CD4-positive, alpha-beta T cell (primary cell): ENCODE measurements around the gene IL1RAPL2. TPM values are rescaled to one million over a fixed set of nuclear protein-coding genes. Genes with fewer than 3 reads are reported as not detected.

Experiments
- ATAC-seq: fragments of 200-7000 bp; cut with Tn5 transposase; one replicate; pipeline ENCODE4 v1.10.0; 2022; ENCODE audit warnings: mild to moderate bottlenecking; ENCODE audit not compliant: poor library complexity
- CTCF ChIA-PET: fragments of 350-600 bp; sonication (Branson Sonifier 250); formaldehyde crosslinking; loops from one replicate; lab custom pipeline; 2021; ENCODE audit warnings: antibody characterized with exemption, inconsistent platforms; lab: Charles Lee
- POLR2A ChIA-PET: fragments of 350-600 bp; sonication (Branson Sonifier 250); formaldehyde crosslinking; loops from one replicate; lab custom pipeline; 2021; ENCODE audit warnings: antibody characterized with exemption, inconsistent platforms; lab: Charles Lee
- DNase-seq, 14 experiments: peaks; one replicate each; pipeline ENCODE4 v3.0.0-alpha.2; 2013 to 2020; ENCODE audit warnings: mixed read lengths in 2 of 14
- H3K27ac ChIP-seq, 2 donors: one replicate each; pipeline versions ENCODE4 v1.5.1 to v1.7.0; 2013; ENCODE audit warnings: low read length in 2 of 2, low read depth in 1 of 2, mild to moderate bottlenecking in 1 of 2
- H3K27me3 ChIP-seq, 2 experiments: 1 replicate in 1 of 2; 2 replicates in 1 of 2; pipeline versions ENCODE4 v1.6.1 to v1.7.0; 2013; ENCODE audit warnings: low read length in 2 of 2, control low read depth in 1 of 2, mild to moderate bottlenecking in 1 of 2, moderate library complexity in 1 of 2; ENCODE audit not compliant: insufficient read depth in 2 of 2, control insufficient read depth in 1 of 2
- H3K36me3 ChIP-seq: one replicate; pipeline ENCODE4 v1.6.1; 2013; ENCODE audit warnings: low read length, control low read depth; ENCODE audit not compliant: insufficient read depth
- H3K4me1 ChIP-seq: one replicate; pipeline ENCODE4 v1.6.1; 2013; ENCODE audit warnings: low read length, control low read depth; ENCODE audit not compliant: insufficient read depth
- H3K4me3 ChIP-seq: one replicate; pipeline ENCODE4 v1.5.1; 2013; ENCODE audit warnings: mild to moderate bottlenecking, low read length, moderate library complexity
- H3K9me3 ChIP-seq, 2 experiments: 1 replicate in 1 of 2; 2 replicates in 1 of 2; pipeline versions ENCODE4 v1.6.1 to v1.7.0; 2013; ENCODE audit warnings: low read length in 2 of 2, mild to moderate bottlenecking in 2 of 2, control low read depth in 1 of 2, moderate library complexity in 1 of 2; ENCODE audit not compliant: control insufficient read depth in 1 of 2, insufficient read depth in 1 of 2
- H3K27ac Mint-ChIP-seq: one replicate; pipeline ENCODE4 v1.8.0; 2020; ENCODE audit warnings: mixed read lengths
- H3K27me3 Mint-ChIP-seq: one replicate; pipeline ENCODE4 v1.8.0; 2021; ENCODE audit warnings: mixed read lengths
- H3K36me3 Mint-ChIP-seq: one replicate; pipeline ENCODE4 v1.8.0; 2021; ENCODE audit warnings: low read depth, mixed read lengths
- H3K4me1 Mint-ChIP-seq: one replicate; pipeline ENCODE4 v1.8.0; 2021; ENCODE audit warnings: low read depth, mixed read lengths
- H3K4me3 Mint-ChIP-seq: one replicate; pipeline ENCODE4 v1.8.0; 2020; ENCODE audit warnings: mild to moderate bottlenecking, mixed read lengths
- H3K9me3 Mint-ChIP-seq: one replicate; pipeline ENCODE4 v1.8.0; 2020; ENCODE audit warnings: mixed read lengths
- CTCF ChIP-seq: fragments of 200-600 bp; IDR thresholded peaks from one replicate; pipeline ENCODE4 v1.8.0; 2022; ENCODE audit warnings: antibody characterized with exemption, mild to moderate bottlenecking
- intact Hi-C, 2 experiments: fragments of 100-400 bp; cut with DNase I in 1 of 2; cut with micrococcal nuclease in 1 of 2; formaldehyde crosslinking; loops; one replicate each; pipeline versions ENCODE4 v1.15.1 to v1.9.0; 2023 to 2025; cut with DNase I, micrococcal nuclease
- total RNA-seq, 174 experiments: library from RNA in 2 of 174; stranded (reverse) in 2 of 174; gene quantifications; one replicate each; pipeline ENCODE4 v1.2.3 and lab custom pipeline; 2021 to 2026

IL1RAPL2 gene
- total RNA-seq, 2 experiments from 2014 or later = not detected

GRCh38 chrX:105608745-105609144 lies 1042.7 kb downstream of the IL1RAPL2 start:
- Mint-ChIP-seq H3K36me3 (no peaks in the 10 kb centered on the region), H3K27me3 (no peaks in the 10 kb centered on the region), H3K4me3 (no peak overlapping the region), H3K9me3 (peaks cover 3% of the 10 kb centered on the region), H3K27ac (no peak overlapping the region), H3K4me1 (no peaks in the 10 kb centered on the region)
- intact Hi-C loops = no loop called here
- H3K27ac ChIP-seq = no peak overlapping the region
- ChIA-PET POLR2A (no interaction called here), CTCF (no interaction called here)
- H3K9me3 ChIP-seq = no peaks in the 10 kb centered on the region
- DNase-seq (no peak), ATAC-seq (no peak)
- H3K4me1 ChIP-seq = no peaks in the 10 kb centered on the region
- no peaks in the 10 kb centered on the region for H3K27me3 ChIP-seq
- no peak overlapping the region for H3K4me3 ChIP-seq
- no peak for TF ChIP-seq CTCF
- H3K36me3 ChIP-seq = no peaks in the 10 kb centered on the region

GRCh38 chrX:105609530-105609929 lies 1043.5 kb downstream of the IL1RAPL2 start:
- H3K4me3 ChIP-seq = no peak overlapping the region
- H3K27me3 ChIP-seq = no peaks in the 10 kb centered on the region
- intact Hi-C loops = no loop called here
- ChIA-PET CTCF (no interaction called here), POLR2A (no interaction called here)
- DNase-seq (no peak), ATAC-seq (no peak)
- Mint-ChIP-seq H3K27me3 (no peaks in the 10 kb centered on the region), H3K4me3 (no peak overlapping the region), H3K27ac (no peak overlapping the region), H3K4me1 (no peaks in the 10 kb centered on the region), H3K9me3 (peaks cover 3% of the 10 kb centered on the region), H3K36me3 (no peaks in the 10 kb centered on the region)
- no peak for TF ChIP-seq CTCF
- no peak overlapping the region for H3K27ac ChIP-seq
- no peaks in the 10 kb centered on the region for H3K9me3 ChIP-seq
- no peaks in the 10 kb centered on the region for H3K36me3 ChIP-seq
- H3K4me1 ChIP-seq = no peaks in the 10 kb centered on the region

DNA sequence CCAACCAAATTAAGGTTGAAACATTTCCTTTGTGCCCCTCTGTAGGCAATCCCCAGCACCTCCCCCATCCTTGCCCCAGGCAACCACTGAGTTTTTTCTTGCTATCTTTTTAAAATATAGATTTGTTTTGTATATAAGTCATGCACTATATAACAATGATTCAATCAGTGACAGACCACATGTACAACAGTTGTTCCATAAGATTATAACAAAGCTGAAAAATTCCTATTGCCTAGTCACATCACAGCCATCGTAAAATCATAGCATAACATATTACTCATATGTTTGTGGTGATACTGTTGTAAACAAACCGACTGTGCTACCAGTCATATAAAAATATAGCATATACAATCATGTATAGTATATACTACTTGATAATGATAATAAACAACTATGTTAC lies 1044.4 kb downstream of the IL1RAPL2 start:
- Histone ChIP-seq H3K4me1 (no peaks in the 10 kb centered on the region), H3K4me3 (no peak overlapping the region), H3K36me3 (no peaks in the 10 kb centered on the region), H3K27ac (no peak overlapping the region), H3K27me3 (no peaks in the 10 kb centered on the region), H3K9me3 (no peaks in the 10 kb centered on the region)
- Mint-ChIP-seq H3K4me1 (no peaks in the 10 kb centered on the region), H3K4me3 (no peak overlapping the region), H3K36me3 (no peaks in the 10 kb centered on the region), H3K27ac (no peak overlapping the region), H3K27me3 (no peaks in the 10 kb centered on the region), H3K9me3 (peaks cover 6% of the 10 kb centered on the region)
- no peak for TF ChIP-seq CTCF
- DNase-seq (no peak), ATAC-seq (no peak)
- ChIA-PET POLR2A (no interaction called here), CTCF (no interaction called here)
- intact Hi-C loops = no loop called here
